Stomach (tissue), 9 donors: Measurements from ENCODE around the gene IQCH. TPM values are rescaled to one million over a fixed set of nuclear protein-coding genes. Genes with fewer than 3 reads are reported as not detected.

Experiments used
- DNase-seq, 2 donors: peaks; one replicate each; pipeline versions ENCODE4 v3.0.0 to v3.0.0-alpha.2; 2013 to 2019
- H3K27ac ChIP-seq, 5 donors: fragments of 200-600 bp in 4 of 5; sonication (generic) in 4 of 5; one replicate each; pipeline ENCODE4 v1.5.1; 2013 to 2019; ENCODE audit warnings: mild to moderate bottlenecking in 1 of 5, moderate library complexity in 1 of 5
- H3K27me3 ChIP-seq, 3 donors: fragments of 200-600 bp; sonication (generic); one replicate each; pipeline ENCODE4 v1.5.1; 2017 to 2019; ENCODE audit warnings: mixed run types in 1 of 3
- H3K36me3 ChIP-seq, 4 donors: fragments of 200-600 bp; sonication (generic); 1 replicate in 3 of 4; 2 replicates in 1 of 4; pipeline ENCODE4 v1.5.1; 2016 to 2019
- H3K4me1 ChIP-seq, 4 donors: fragments of 200-600 bp; sonication (generic); one replicate each; pipeline ENCODE4 v1.5.1; 2016 to 2019
- H3K4me3 ChIP-seq, 4 donors: fragments of 200-600 bp; sonication (generic) in 3 of 4; one replicate each; pipeline ENCODE4 v1.5.1; 2016 to 2019; ENCODE audit warnings: mild to moderate bottlenecking in 1 of 4
- H3K9me3 ChIP-seq, 4 donors: fragments of 200-600 bp; sonication (generic); one replicate each; pipeline ENCODE4 v1.5.1; 2016 to 2019
- EP300 ChIP-seq: sonication (generic); formaldehyde crosslinking; IDR thresholded peaks from one replicate; pipeline ENCODE4 v1.6.1; 2017; ENCODE audit warnings: antibody characterized with exemption
- POLR2A ChIP-seq, 4 donors: fragments of 450-650 bp; IDR thresholded peaks; one replicate each; pipeline ENCODE4 v1.6.1; 2016; ENCODE audit warnings: antibody characterized with exemption in 4 of 4, control low read depth in 2 of 4, mild to moderate bottlenecking in 1 of 4, moderate library complexity in 1 of 4
- POLR2AphosphoS5 ChIP-seq, 3 donors: sonication (generic); formaldehyde crosslinking; IDR thresholded peaks; one replicate each; pipeline ENCODE4 v1.6.1; 2016; ENCODE audit warnings: antibody characterized with exemption in 3 of 3
- WGBS, 5 donors: extraction: QIAGEN DNeasy Blood & Tissue Kit in 3 of 5; methylation state at CpG; one replicate each; pipeline versions ENCODE4 v1.1.5 to v1.1.7; 2013 to 2018; 5-methylcytosine and 5-hydroxymethylcytosine counted together
- intact Hi-C: fragments of 100-400 bp; cut with DNase I; formaldehyde crosslinking; loops from one replicate; pipeline ENCODE4 v1.15.1; 2023; ENCODE audit warnings: low total_unique reads
- polyA plus RNA-seq, 3 donors: library from polyadenylated mRNA; stranded (reverse); fragments of 200-250 nt; gene quantifications; one replicate each; pipeline ENCODE4 v1.2.3, GENCODE V29; 2013
- total RNA-seq, 5 donors: library from RNA; depleted of rRNA; stranded (reverse); fragments of >200 nt; gene quantifications; one replicate each; pipeline versions ENCODE4 v1.1.0 to v1.2.3, GENCODE V29; 2014 to 2016
- TF ChIP-seq, protein P1 (sequence below), 7 experiments: fragments of 450-650 bp in 4 of 7; fragments of 200-600 bp in 3 of 7; sonication (generic) in 3 of 7; IDR thresholded peaks; one replicate each; pipeline ENCODE4 v1.5.1; 2016 to 2019; ENCODE audit warnings: antibody characterized with exemption in 7 of 7, control low read depth in 2 of 7, mild to moderate bottlenecking in 1 of 7
- donor health status: healthy with polysubstance abuse.
- donor health status: Bipolar disorder and iron deficiency.
- donor health status: healthy.

IQCH gene
- total and polyA plus RNA-seq, 8 donors: 0.25 to 9.4 (median 1.7) TPM; not detected in 1

- Histone ChIP-seq H3K27ac (no peak overlapping the region), H3K36me3 (peaks cover 0 to 11% (median 2%) of the 10 kb centered on the region in 4 donors), H3K9me3 (no peaks in the 10 kb centered on the region), H3K4me1 (peaks cover 0 to 7% (median 5%) of the 10 kb centered on the region in 4 donors), H3K27me3 (no peaks in the 10 kb centered on the region), H3K4me3 (no peak overlapping the region)
- no peak for TF ChIP-seq EP300
- TF ChIP-seq, protein P1, sequence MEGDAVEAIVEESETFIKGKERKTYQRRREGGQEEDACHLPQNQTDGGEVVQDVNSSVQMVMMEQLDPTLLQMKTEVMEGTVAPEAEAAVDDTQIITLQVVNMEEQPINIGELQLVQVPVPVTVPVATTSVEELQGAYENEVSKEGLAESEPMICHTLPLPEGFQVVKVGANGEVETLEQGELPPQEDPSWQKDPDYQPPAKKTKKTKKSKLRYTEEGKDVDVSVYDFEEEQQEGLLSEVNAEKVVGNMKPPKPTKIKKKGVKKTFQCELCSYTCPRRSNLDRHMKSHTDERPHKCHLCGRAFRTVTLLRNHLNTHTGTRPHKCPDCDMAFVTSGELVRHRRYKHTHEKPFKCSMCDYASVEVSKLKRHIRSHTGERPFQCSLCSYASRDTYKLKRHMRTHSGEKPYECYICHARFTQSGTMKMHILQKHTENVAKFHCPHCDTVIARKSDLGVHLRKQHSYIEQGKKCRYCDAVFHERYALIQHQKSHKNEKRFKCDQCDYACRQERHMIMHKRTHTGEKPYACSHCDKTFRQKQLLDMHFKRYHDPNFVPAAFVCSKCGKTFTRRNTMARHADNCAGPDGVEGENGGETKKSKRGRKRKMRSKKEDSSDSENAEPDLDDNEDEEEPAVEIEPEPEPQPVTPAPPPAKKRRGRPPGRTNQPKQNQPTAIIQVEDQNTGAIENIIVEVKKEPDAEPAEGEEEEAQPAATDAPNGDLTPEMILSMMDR (IDR thresholded peaks at IDR 0.05): no peak
- TF ChIP-seq POLR2A (IDR thresholded peaks at IDR 0.05): no peak
- TF ChIP-seq POLR2AphosphoS5 (IDR thresholded peaks at IDR 0.05): no peak
- intact Hi-C loops: no loop called here
- no peak for DNase-seq
- WGBS, 5 donors: 72 to 78% (median 75%) methylated on average over 2 of the region's 2 CpGs
Observed at GRCh38 chr15:67460521-67460920, 205.9 kb downstream of the IQCH start.

GRCh38 chr15:67461735-67462134 lies 207.1 kb downstream of the IQCH start:
- Histone ChIP-seq H3K27ac (no peak overlapping the region), H3K27me3 (no peaks in the 10 kb centered on the region), H3K36me3 (peaks cover 0 to 14% (median 2%) of the 10 kb centered on the region in 4 donors), H3K9me3 (no peaks in the 10 kb centered on the region), H3K4me3 (no peak overlapping the region), H3K4me1 (peaks cover 0 to 6% (median 4%) of the 10 kb centered on the region in 4 donors)
- TF ChIP-seq POLR2A (IDR thresholded peaks at IDR 0.05): no peak
- no peak for TF ChIP-seq POLR2AphosphoS5 (IDR thresholded peaks at IDR 0.05)
- TF ChIP-seq, protein P1 (IDR thresholded peaks at IDR 0.05): no peak
- 91 to 98% (median 97%) methylated on average over 6 of the region's 6 CpGs for WGBS, 5 donors
- intact Hi-C loops: no loop called here
- DNase-seq: no peak

- peak in 1 of 2 donors; percentile 36 for DNase-seq
- intact Hi-C loops: no loop called here
- Histone ChIP-seq H3K9me3 (no peaks in the 10 kb centered on the region), H3K4me3 (no peak overlapping the region), H3K27ac (no peak overlapping the region), H3K27me3 (no peaks in the 10 kb centered on the region), H3K36me3 (peaks cover 0 to 14% (median 2%) of the 10 kb centered on the region in 4 donors), H3K4me1 (no peaks in the 10 kb centered on the region)
- TF ChIP-seq, protein P1 (IDR thresholded peaks at IDR 0.05): no peak
- no peak for TF ChIP-seq POLR2A (IDR thresholded peaks at IDR 0.05)
- WGBS, 5 donors: 84 to 90% (median 85%) methylated on average over 3 of the region's 3 CpGs
Observed at GRCh38 chr15:67462875-67463274, 208.3 kb downstream of the IQCH start.

DNA sequence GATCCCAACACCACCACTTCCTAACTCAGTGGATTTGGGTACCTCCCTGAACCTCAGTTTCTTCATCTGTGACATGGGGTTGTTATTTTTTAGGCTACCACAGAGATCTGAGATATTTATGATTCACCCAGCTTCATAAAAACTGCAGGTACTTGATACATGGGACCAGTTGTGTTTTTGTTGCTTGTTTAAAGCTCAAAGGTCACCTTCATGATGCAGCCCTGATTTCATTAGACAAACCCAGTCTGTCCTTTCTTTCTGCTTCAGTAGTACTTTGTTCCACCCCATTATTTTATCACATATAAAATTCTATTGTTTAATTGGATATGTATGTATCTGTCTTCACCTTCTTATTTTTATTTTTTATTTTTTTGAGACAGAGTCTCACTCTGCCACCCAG lies 208.9 kb downstream of the IQCH start:
- H3K27ac ChIP-seq: no peak overlapping the region
- TF ChIP-seq EP300: no peak
- TF ChIP-seq, protein P1 (IDR thresholded peaks at IDR 0.05): no peak
- no peak for TF ChIP-seq POLR2AphosphoS5 (IDR thresholded peaks at IDR 0.05)
- TF ChIP-seq POLR2A (IDR thresholded peaks at IDR 0.05): no peak
- no peaks in the 10 kb centered on the region for H3K27me3 ChIP-seq
- H3K36me3 ChIP-seq: peaks cover 0 to 14% (median 2%) of the 10 kb centered on the region in 4 donors
- H3K9me3 ChIP-seq: no peaks in the 10 kb centered on the region
- DNase-seq: no peak
- no peak overlapping the region for H3K4me3 ChIP-seq
- no peaks in the 10 kb centered on the region for H3K4me1 ChIP-seq
- intact Hi-C loops: no loop called here
